Fibroblast of skin of scalp (primary cell): ENCODE data around the gene ERC2.

ENCODE experiments used
- DNase-seq: peaks from one replicate; pipeline ENCODE4 v3.0.0-alpha.2; 2013

Gene ERC2

GRCh38 chr3:55969634-55970033 is 498.6 kb downstream of the ERC2 start:
- DNase-seq: no peak

GRCh38 chr3:55968331-55968730 is 499.9 kb downstream of the ERC2 start:
- DNase-seq: no peak

- no peak for DNase-seq
These were observed 501.7 kb downstream of the ERC2 start for GRCh38 chr3:55966566-55966965.

GRCh38 chr3:55965776-55966175 is 502.5 kb downstream of the ERC2 start:
- DNase-seq: no peak

GRCh38 chr3:55964491-55964985 is 503.7 kb downstream of the ERC2 start:
- DNase-seq: no peak

- DNase-seq: peak; percentile 8
These were observed 504.7 kb downstream of the ERC2 start for GRCh38 chr3:55963601-55964000.

GRCh38 chr3:55959471-55960080 is 508.7 kb downstream of the ERC2 start:
- no peak for DNase-seq

GRCh38 chr3:55958605-55959004 is 509.7 kb downstream of the ERC2 start:
- DNase-seq: no peak

GRCh38 chr3:55955891-55956477 is 512.3 kb downstream of the ERC2 start:
- DNase-seq: no peak

- DNase-seq: no peak
These were observed 516.9 kb downstream of the ERC2 start for GRCh38 chr3:55951388-55951787.

GRCh38 chr3:55947406-55947805 is 520.9 kb downstream of the ERC2 start:
- no peak for DNase-seq

GRCh38 chr3:55946574-55947160 is 521.6 kb downstream of the ERC2 start:
- no peak for DNase-seq

GRCh38 chr3:55942868-55943267 is 525.4 kb downstream of the ERC2 start:
- DNase-seq: no peak

- no peak for DNase-seq
These were observed 529.0 kb downstream of the ERC2 start for GRCh38 chr3:55939287-55939686.

- DNase-seq: no peak
These were observed 531.0 kb downstream of the ERC2 start for GRCh38 chr3:55937301-55937700.

GRCh38 chr3:55936549-55937052 is 531.7 kb downstream of the ERC2 start:
- DNase-seq: no peak

- DNase-seq: no peak
These were observed 533.0 kb downstream of the ERC2 start for GRCh38 chr3:55935241-55935640.

- DNase-seq: no peak
These were observed 533.5 kb downstream of the ERC2 start for GRCh38 chr3:55934771-55935170.

- DNase-seq: no peak
These were observed 539.0 kb downstream of the ERC2 start for GRCh38 chr3:55929154-55929869.

GRCh38 chr3:55923626-55924025 is 544.6 kb downstream of the ERC2 start:
- DNase-seq: peak; percentile 2

- no peak for DNase-seq
These were observed 545.1 kb downstream of the ERC2 start for GRCh38 chr3:55923207-55923606.

- no peak for DNase-seq
These were observed 555.4 kb downstream of the ERC2 start for GRCh38 chr3:55912880-55913279.

GRCh38 chr3:55911266-55911665 is 557.0 kb downstream of the ERC2 start:
- DNase-seq: no peak
